Endothelial cell of umbilical vein (primary cell): ENCODE results near the gene PSMC2.

Experiments used
- EZH2 ChIP-seq: IDR thresholded peaks from 2 replicates; pipeline ENCODE4 v1.6.1; 2012; ENCODE audit warnings: borderline replicate concordance, low read depth, mild to moderate bottlenecking, moderate library complexity, low read length, inconsistent platforms; ENCODE audit not compliant: severe bottlenecking
- MYC ChIP-seq: IDR thresholded peaks from one replicate; pipeline ENCODE4 v1.6.1; 2011; ENCODE audit warnings: mild to moderate bottlenecking, low read depth, low read length
- POLR2A ChIP-seq: IDR thresholded peaks from 2 replicates; pipeline ENCODE4 v1.6.1; 2012; ENCODE audit warnings: low read depth, mild to moderate bottlenecking, control low read depth, low read length
- POLR2AphosphoS5 ChIP-seq: IDR thresholded peaks from 2 replicates; pipeline ENCODE4 v1.6.1; 2012; ENCODE audit warnings: low read depth, mild to moderate bottlenecking, control low read depth, low read length, moderate library complexity; ENCODE audit not compliant: insufficient read depth
- TF ChIP-seq, protein P1 (sequence below), 2 donors: IDR thresholded peaks; 1 replicate in 1 of 2; 2 replicates in 1 of 2; pipeline ENCODE4 v1.5.1; 2011; ENCODE audit warnings: low read length in 2 of 2, mild to moderate bottlenecking in 2 of 2, moderate library complexity in 2 of 2, control low read depth in 1 of 2, inconsistent platforms in 1 of 2, low read depth in 1 of 2; ENCODE audit not compliant: insufficient read depth in 1 of 2; ENCODE audit errors: extremely low read depth in 1 of 2
- TF ChIP-seq, protein P2 (sequence below): IDR thresholded peaks from 2 replicates; pipeline ENCODE4 v1.6.1; 2011; ENCODE audit not compliant: insufficient read depth, insufficient read length

DNA sequence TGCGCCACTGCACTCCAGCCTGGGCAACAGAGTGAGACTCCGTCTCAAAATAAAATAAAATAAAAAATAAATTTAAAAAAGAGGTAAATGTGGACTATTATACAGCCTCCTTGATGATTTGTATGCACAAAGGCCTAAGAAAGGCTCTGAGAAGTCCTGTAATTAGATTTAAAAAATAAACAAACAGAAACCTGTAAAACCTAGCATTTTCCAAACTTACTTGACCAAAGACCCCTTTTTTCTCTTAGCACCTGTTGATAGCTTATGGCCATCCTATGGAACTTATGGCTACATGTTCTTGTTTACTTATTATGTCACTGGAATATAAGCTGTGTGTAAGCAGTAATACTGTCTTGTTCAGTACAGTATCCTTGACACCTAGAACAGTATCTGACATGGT lies 8.6 kb upstream of the PSMC2 start:
- TF ChIP-seq, protein P1, sequence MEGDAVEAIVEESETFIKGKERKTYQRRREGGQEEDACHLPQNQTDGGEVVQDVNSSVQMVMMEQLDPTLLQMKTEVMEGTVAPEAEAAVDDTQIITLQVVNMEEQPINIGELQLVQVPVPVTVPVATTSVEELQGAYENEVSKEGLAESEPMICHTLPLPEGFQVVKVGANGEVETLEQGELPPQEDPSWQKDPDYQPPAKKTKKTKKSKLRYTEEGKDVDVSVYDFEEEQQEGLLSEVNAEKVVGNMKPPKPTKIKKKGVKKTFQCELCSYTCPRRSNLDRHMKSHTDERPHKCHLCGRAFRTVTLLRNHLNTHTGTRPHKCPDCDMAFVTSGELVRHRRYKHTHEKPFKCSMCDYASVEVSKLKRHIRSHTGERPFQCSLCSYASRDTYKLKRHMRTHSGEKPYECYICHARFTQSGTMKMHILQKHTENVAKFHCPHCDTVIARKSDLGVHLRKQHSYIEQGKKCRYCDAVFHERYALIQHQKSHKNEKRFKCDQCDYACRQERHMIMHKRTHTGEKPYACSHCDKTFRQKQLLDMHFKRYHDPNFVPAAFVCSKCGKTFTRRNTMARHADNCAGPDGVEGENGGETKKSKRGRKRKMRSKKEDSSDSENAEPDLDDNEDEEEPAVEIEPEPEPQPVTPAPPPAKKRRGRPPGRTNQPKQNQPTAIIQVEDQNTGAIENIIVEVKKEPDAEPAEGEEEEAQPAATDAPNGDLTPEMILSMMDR (IDR thresholded peaks at IDR 0.05; ENCODE audit: extremely low read depth in 1 of 2, insufficient read depth in 1 of 2, low read depth in 1 of 2, low read length in 2 of 2): no peak
- no peak for TF ChIP-seq POLR2A
- TF ChIP-seq EZH2: no peak
- TF ChIP-seq POLR2AphosphoS5: no peak
- TF ChIP-seq, protein P2, sequence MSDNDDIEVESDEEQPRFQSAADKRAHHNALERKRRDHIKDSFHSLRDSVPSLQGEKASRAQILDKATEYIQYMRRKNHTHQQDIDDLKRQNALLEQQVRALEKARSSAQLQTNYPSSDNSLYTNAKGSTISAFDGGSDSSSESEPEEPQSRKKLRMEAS: no peak
- TF ChIP-seq MYC: no peak
